AG04449 (cell line): ENCODE data around the gene MAGEB1.

Experiments used
- CTCF ChIA-PET: fragments of 350-600 bp; formaldehyde crosslinking; extraction: SDS; loops from one replicate; lab custom pipeline; 2021; ENCODE audit warnings: antibody characterized with exemption; lab: Yijun Ruan, JAX
- POLR2A ChIA-PET: fragments of 400-600, 350-600 bp; formaldehyde crosslinking; extraction: SDS; loops from one replicate; lab custom pipeline; 2020; ENCODE audit warnings: antibody characterized with exemption, inconsistent platforms; lab: Yijun Ruan, JAX
- DNase-seq: peaks from one replicate; pipeline ENCODE4 v3.0.0-alpha.2; 2010; ENCODE audit warnings: low read depth, low spot score
- H3K4me3 ChIP-seq: 2 replicates; pipeline ENCODE4 v1.5.1; 2011; ENCODE audit warnings: low read depth, mild to moderate bottlenecking, control low read depth, low read length
- CTCF ChIP-seq: IDR thresholded peaks from one replicate; pipeline ENCODE4 v1.5.1; 2011; ENCODE audit warnings: mild to moderate bottlenecking, moderate library complexity, low read length, control low read depth, inconsistent platforms; ENCODE audit not compliant: insufficient read depth; ENCODE audit errors: missing control alignments

Gene MAGEB1

DNA sequence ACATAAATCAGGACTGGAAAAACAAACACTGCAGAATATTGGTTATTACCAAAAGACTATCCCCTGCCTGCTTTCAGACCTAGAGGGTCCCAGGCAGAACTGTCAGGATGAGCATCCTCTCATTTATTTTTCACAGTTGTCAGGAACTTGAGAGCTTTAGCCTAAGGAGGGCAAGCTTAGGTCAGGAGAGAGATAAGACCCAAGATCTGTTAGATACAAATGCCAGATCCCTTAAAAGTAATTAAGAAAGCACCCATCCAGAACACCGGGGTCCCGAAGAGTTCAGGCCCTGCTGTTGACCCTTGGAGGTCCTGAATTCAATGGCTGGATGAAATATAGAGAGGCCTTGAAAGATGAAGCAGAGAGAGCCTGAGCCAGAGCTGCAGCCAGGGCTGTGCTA lies 22.4 kb upstream of the MAGEB1 start:
- DNase-seq, result no peak
- TF ChIP-seq CTCF, result no peak
- H3K4me3 ChIP-seq, result no peak overlapping the region
- POLR2A ChIA-PET, result no interaction called here
- CTCF ChIA-PET, result no interaction called here

DNA sequence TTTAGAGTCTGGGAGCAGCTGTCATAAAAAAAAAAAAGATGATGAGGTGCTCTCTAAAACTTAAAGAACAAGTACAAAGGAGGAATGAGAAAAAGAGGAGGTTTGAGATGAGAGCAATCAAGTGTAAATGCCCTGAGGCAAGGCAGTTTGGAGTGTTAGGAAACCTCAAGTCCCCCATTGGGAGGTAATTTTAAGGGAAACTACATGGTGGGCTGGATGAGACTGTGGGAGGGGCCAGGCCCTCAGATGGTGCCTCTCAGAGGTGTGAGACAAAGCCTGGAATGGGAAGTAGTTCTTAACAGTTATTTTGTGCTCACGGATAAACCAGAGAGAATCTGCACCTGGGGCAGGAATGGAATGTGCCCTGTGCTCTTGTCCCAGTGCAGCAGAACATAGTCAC lies 18.4 kb upstream of the MAGEB1 start:
- ChIA-PET POLR2A (no interaction called here), CTCF (no interaction called here)
- DNase-seq, result no peak

GRCh38 chrX:30230395-30230794 lies 16.6 kb upstream of the MAGEB1 start, which contains the start of gene MAGEB3:
TSS of gene MAGEB3 (plus strand) at chrX:30230657. CDS start at chrX:30235925, 5,268 bp downstream.
- ChIA-PET POLR2A (no interaction called here), CTCF (no interaction called here)
- H3K4me3 ChIP-seq, result no peak within 1 kb of the TSS
- TF ChIP-seq CTCF, result no peak
- no peak for DNase-seq

More for the DNA sequence above, 18.4 kb upstream of the MAGEB1 start:
- no peak for TF ChIP-seq CTCF
- H3K4me3 ChIP-seq, result no peak overlapping the region

GRCh38 chrX:30241724-30242415 lies 5.1 kb upstream of the MAGEB1 start, which contains the start of gene MAGEB4:
TSS of gene MAGEB4 (plus strand) at chrX:30242000. CDS start at chrX:30242136, 136 bp downstream.
- POLR2A ChIA-PET, result no interaction called here
- no peak for TF ChIP-seq CTCF
- CTCF ChIA-PET, result no interaction called here

DNA sequence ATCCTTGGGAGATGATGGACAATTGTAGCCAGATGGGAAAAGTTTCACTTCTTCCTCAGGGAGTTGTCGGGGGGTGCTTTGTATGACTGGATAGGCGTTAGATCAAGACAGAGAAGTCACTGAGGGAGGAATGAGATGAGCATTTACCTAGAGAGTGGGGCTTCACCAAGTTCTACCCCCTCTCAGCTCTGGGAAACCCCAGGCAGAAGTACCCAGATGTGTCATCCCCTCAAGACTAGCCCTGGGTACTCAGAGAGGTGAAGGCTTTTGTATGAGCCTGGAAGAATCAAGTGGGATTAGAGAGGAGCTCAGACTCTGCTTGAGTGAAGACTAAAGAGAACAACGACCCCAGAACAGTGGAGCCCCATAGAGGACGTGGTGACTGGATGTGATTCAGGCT lies 1.9 kb downstream of the MAGEB1 start:
- CTCF ChIA-PET, result no interaction called here
- TF ChIP-seq CTCF, result no peak
- no peak overlapping the region for H3K4me3 ChIP-seq
- no peak for DNase-seq
- POLR2A ChIA-PET, result no interaction called here

More at GRCh38 chrX:30241724-30242415, 5.1 kb upstream of the MAGEB1 start, which contains the start of gene MAGEB4:
- no peak for DNase-seq
- no peak within 1 kb of the TSS for H3K4me3 ChIP-seq

- POLR2A ChIA-PET, result no interaction called here
- CTCF ChIA-PET, result no interaction called here
Observed at GRCh38 chrX:30253257-30253656, 6.3 kb downstream of the MAGEB1 start.

More at GRCh38 chrX:30253257-30253656, 6.3 kb downstream of the MAGEB1 start:
- TF ChIP-seq CTCF, result no peak
- H3K4me3 ChIP-seq, result no peak overlapping the region
- no peak for DNase-seq
